Measurements from ENCODE around the gene ESD. TPM values are rescaled to one million over a fixed set of nuclear protein-coding genes. Genes with fewer than 3 reads are reported as not detected.

ESD gene
- total RNA-seq, 1 experiment from 2014 or later: 78.8 TPM

GRCh38 chr13:46778890-46779289 lies 18.1 kb downstream of the ESD start:
- peaks cover 3 to 6% of the 10 kb centered on the region in 2 experiments for H3K4me1 Mint-ChIP-seq
- no peak overlapping the region for H2BK20ac ChIP-seq (ENCODE audit: low read depth, low read length, poor library complexity, severe bottlenecking)
- H2BK5ac ChIP-seq (ENCODE audit: insufficient read length, low read length): no peak overlapping the region
- no peak overlapping the region for H2BK120ac ChIP-seq (ENCODE audit: low read depth, low read length, poor library complexity, severe bottlenecking)
- no peak overlapping the region for H4K91ac ChIP-seq (ENCODE audit: insufficient read length, low read depth, low read length)
- no peak overlapping the region for H3T11ph ChIP-seq (ENCODE audit: low read length)
- no peak overlapping the region for H4K5ac ChIP-seq (ENCODE audit: insufficient read length, low read depth, low read length)
- TF ChIP-seq, protein P1, sequence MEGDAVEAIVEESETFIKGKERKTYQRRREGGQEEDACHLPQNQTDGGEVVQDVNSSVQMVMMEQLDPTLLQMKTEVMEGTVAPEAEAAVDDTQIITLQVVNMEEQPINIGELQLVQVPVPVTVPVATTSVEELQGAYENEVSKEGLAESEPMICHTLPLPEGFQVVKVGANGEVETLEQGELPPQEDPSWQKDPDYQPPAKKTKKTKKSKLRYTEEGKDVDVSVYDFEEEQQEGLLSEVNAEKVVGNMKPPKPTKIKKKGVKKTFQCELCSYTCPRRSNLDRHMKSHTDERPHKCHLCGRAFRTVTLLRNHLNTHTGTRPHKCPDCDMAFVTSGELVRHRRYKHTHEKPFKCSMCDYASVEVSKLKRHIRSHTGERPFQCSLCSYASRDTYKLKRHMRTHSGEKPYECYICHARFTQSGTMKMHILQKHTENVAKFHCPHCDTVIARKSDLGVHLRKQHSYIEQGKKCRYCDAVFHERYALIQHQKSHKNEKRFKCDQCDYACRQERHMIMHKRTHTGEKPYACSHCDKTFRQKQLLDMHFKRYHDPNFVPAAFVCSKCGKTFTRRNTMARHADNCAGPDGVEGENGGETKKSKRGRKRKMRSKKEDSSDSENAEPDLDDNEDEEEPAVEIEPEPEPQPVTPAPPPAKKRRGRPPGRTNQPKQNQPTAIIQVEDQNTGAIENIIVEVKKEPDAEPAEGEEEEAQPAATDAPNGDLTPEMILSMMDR (conservative IDR thresholded peaks at IDR 0.05): no peak
- no peak overlapping the region for H3K27ac ChIP-seq (ENCODE audit: insufficient read length, low read depth, low read length)
- H3K36me3 Mint-ChIP-seq (ENCODE audit: insufficient read depth in 1 of 3, low read depth in 3 of 3): peaks cover 7 to 57% (median 42%) of the 10 kb centered on the region in 3 experiments; a peak in 5 of 7 replicates
- H2BK15ac ChIP-seq (ENCODE audit: low read depth, low read length): no peak overlapping the region
- H4K8ac ChIP-seq (replicated peaks; ENCODE audit: insufficient read length, low read depth, low read length): no peak overlapping the region
- no peak overlapping the region for H3K14ac ChIP-seq (ENCODE audit: insufficient read depth, low read length)
- no peak overlapping the region for H3K4ac ChIP-seq (ENCODE audit: low read depth, low read length)
- no peaks in the 10 kb centered on the region for H3K79me2 ChIP-seq (ENCODE audit: insufficient read depth, low read length)
- no peak overlapping the region for H2AK5ac ChIP-seq (ENCODE audit: insufficient read length, low read length)
- H3K79me1 ChIP-seq (ENCODE audit: insufficient read depth, low read depth, low read length, poor library complexity, severe bottlenecking): no peaks in the 10 kb centered on the region
- H3K23me2 ChIP-seq (ENCODE audit: insufficient read length, low read depth, low read length, poor library complexity, severe bottlenecking): no peaks in the 10 kb centered on the region
- H3K9me3 Mint-ChIP-seq: no peaks in the 10 kb centered on the region
- H3K9me3 ChIP-seq (ENCODE audit: control insufficient read depth, low read depth, low read length): no peaks in the 10 kb centered on the region
- DNase-seq: no peak
- no peak overlapping the region for H3K27ac Mint-ChIP-seq
- no peaks in the 10 kb centered on the region for H3K4me1 ChIP-seq (ENCODE audit: insufficient read depth, low read length)
- H3K9ac ChIP-seq (ENCODE audit: extremely low read depth, insufficient read length, low read length): no peak overlapping the region
- H2AFZ ChIP-seq (ENCODE audit: low read length): no peak overlapping the region
- H3K27me3 ChIP-seq (ENCODE audit: insufficient read depth, low read length): no peaks in the 10 kb centered on the region
- no peak overlapping the region for H3K23ac ChIP-seq (ENCODE audit: insufficient read length, low read depth, low read length)
- H3K56ac ChIP-seq (ENCODE audit: insufficient read length, low read depth, low read length): no peak overlapping the region
- H3K4me2 ChIP-seq (ENCODE audit: insufficient read depth, insufficient read length, low read length): no peak overlapping the region
- no CpG with 5 or more reads among the region's 2 CpGs for WGBS (ENCODE audit: extremely low coverage, insufficient read length, low lambda C conversion rate)
- no peak overlapping the region for H3K4me3 Mint-ChIP-seq
- H3K27me3 Mint-ChIP-seq (ENCODE audit: low read depth): no peaks in the 10 kb centered on the region
- no peak overlapping the region for H2BK12ac ChIP-seq (ENCODE audit: insufficient read length, low read depth, low read length)
- no peak overlapping the region for H3K18ac ChIP-seq (ENCODE audit: insufficient read length, low read depth, low read length)
- no peaks in the 10 kb centered on the region for H4K20me1 ChIP-seq (ENCODE audit: control insufficient read depth, insufficient read depth, insufficient read length)
